Left ventricle myocardium inferior (tissue), 1 donor: ENCODE results near the gene ITIH2. TPM values are rescaled to one million over a fixed set of nuclear protein-coding genes. Genes with fewer than 3 reads are reported as not detected.
"Not testable (repeated sequence)": the region's sequence is repeated elsewhere in the genome, so short reads cannot be mapped to it uniquely, and the experiment has no call there.

Experiments
- DNase-seq: peaks from one replicate; pipeline ENCODE4 v3.0.0-alpha.2; 2020
- H3K27ac ChIP-seq: fragments of 200-600 bp; replicated peaks from 2 replicates; pipeline ENCODE4 v1.8.0; 2021
- H3K27me3 ChIP-seq: fragments of 200-600 bp; 2 replicates; pipeline ENCODE4 v1.8.0; 2021; ENCODE audit warnings: low read depth
- H3K36me3 ChIP-seq: fragments of 200-600 bp; 2 replicates; pipeline ENCODE4 v1.8.0; 2021
- H3K4me1 ChIP-seq: fragments of 200-600 bp; 2 replicates; pipeline ENCODE4 v1.8.0; 2021
- H3K4me3 ChIP-seq: fragments of 200-600 bp; 2 replicates; pipeline ENCODE4 v1.8.0; 2021; ENCODE audit warnings: mild to moderate bottlenecking, moderate library complexity
- H3K9me3 ChIP-seq: fragments of 200-600 bp; replicated peaks from 2 replicates; pipeline ENCODE4 v1.8.0; 2021
- CTCF ChIP-seq: fragments of 200-600 bp; IDR thresholded peaks from 2 replicates; pipeline ENCODE4 v1.8.0; 2021; ENCODE audit warnings: antibody characterized with exemption, mild to moderate bottlenecking, borderline replicate concordance
- intact Hi-C: fragments of 100-400 bp; cut with micrococcal nuclease; formaldehyde crosslinking; loops from one replicate; pipeline ENCODE4 v1.11.0; 2022
- total RNA-seq: library from RNA; stranded (reverse); fragmentation: NEBNext Ultra II Directional; extraction: Animal tissue kit (Norgen Biotek cat#: 25700); gene quantifications from one replicate; pipeline ENCODE4 v1.2.1, GENCODE V29; 2021
- donor health status: DM: no; HTN: yes; CAD: no; lungs with severe emphysema.

ITIH2 gene
- total RNA-seq, 1 donor from 2014 or later = not detected

- TF ChIP-seq CTCF = no peak
- no peak overlapping the region for H3K4me3 ChIP-seq
- intact Hi-C loops = no loop called here
Measured at GRCh38 chr10:7708832-7709231, 5.7 kb downstream of the ITIH2 start.

GRCh38 chr10:7710446-7710845, 7.3 kb downstream of the ITIH2 start:
- Histone ChIP-seq H3K4me3 (no peak overlapping the region), H3K27me3 (peaks cover 20% of the 10 kb centered on the region), H3K36me3 (no peaks in the 10 kb centered on the region), H3K27ac (no peak overlapping the region), H3K4me1 (no peaks in the 10 kb centered on the region), H3K9me3 (no peaks in the 10 kb centered on the region)
- no peak for TF ChIP-seq CTCF
- DNase-seq = no peak
- intact Hi-C loops = no loop called here

More at GRCh38 chr10:7708832-7709231, 5.7 kb downstream of the ITIH2 start:
- no peak for DNase-seq
- Histone ChIP-seq H3K9me3 (no peaks in the 10 kb centered on the region), H3K36me3 (no peaks in the 10 kb centered on the region), H3K27me3 (peaks cover 34% of the 10 kb centered on the region), H3K4me1 (no peaks in the 10 kb centered on the region), H3K27ac (no peak overlapping the region)

- H3K9me3 ChIP-seq, DNase-seq, H3K36me3 ChIP-seq, intact Hi-C loops, H3K4me1 ChIP-seq, H3K4me3 ChIP-seq, H3K27ac ChIP-seq: not testable (repeated sequence)
- H3K27me3 ChIP-seq = peaks cover 14% of the 10 kb centered on the region
Measured at GRCh38 chr10:7711075-7711474, 8.0 kb downstream of the ITIH2 start.

DNA sequence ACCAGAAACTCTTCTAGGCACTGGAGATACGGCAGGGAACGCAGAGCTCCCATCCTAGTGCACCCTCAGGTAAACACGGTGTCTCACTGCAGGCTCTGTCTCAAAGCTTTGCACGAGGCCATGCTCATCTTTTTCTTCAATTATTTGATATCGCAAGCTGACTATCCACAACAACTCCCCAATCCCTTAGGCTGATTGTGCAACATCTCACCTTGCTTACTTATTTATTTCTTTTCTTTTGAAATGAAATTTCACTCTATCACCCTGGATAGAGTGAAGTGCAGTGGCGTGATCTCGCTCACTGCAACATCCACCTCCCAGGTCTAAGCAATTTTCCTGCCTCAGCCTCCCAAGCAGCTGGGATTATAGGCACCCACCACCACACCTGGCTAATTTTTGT, 12.4 kb downstream of the ITIH2 start:
- peaks cover 6% of the 10 kb centered on the region for H3K27me3 ChIP-seq
- H3K4me3 ChIP-seq = no peak overlapping the region
- intact Hi-C loops = no loop called here
- no peaks in the 10 kb centered on the region for H3K4me1 ChIP-seq
- H3K27ac ChIP-seq = no peak overlapping the region
- DNase-seq = no peak
- no peaks in the 10 kb centered on the region for H3K36me3 ChIP-seq
- no peaks in the 10 kb centered on the region for H3K9me3 ChIP-seq
- TF ChIP-seq CTCF = no peak

GRCh38 chr10:7717767-7718166, 14.7 kb downstream of the ITIH2 start:
- peaks cover 6% of the 10 kb centered on the region for H3K27me3 ChIP-seq
- H3K36me3 ChIP-seq = no peaks in the 10 kb centered on the region
- H3K27ac ChIP-seq = no peak overlapping the region
- intact Hi-C loops = no loop called here
- TF ChIP-seq CTCF = no peak
- no peak overlapping the region for H3K4me3 ChIP-seq
- no peaks in the 10 kb centered on the region for H3K9me3 ChIP-seq
- no peaks in the 10 kb centered on the region for H3K4me1 ChIP-seq
- DNase-seq = no peak

DNA sequence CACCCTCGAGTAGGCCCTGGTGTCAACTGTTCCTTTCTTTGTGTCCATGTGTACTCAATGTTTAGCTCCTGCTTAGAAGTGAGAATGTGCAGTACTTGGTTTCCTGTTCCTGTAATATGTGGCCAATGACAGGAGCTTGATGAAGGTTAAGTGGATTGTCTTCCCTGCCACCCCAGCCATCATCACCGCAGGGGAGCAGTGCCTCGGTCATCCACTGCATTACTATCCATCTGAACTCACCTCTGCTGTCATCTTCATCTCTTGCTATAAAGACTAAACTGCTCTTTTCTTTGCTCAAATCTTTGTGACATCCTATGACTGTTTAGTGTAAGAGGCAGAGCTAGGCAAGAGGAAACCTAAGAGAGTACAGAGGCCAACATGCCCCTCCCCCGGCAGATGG, 15.6 kb downstream of the ITIH2 start:
- DNase-seq = no peak
- Histone ChIP-seq H3K36me3 (no peaks in the 10 kb centered on the region), H3K4me3 (no peak overlapping the region), H3K27ac (no peak overlapping the region), H3K27me3 (peaks cover 6% of the 10 kb centered on the region), H3K9me3 (no peaks in the 10 kb centered on the region), H3K4me1 (no peaks in the 10 kb centered on the region)
- no peak for TF ChIP-seq CTCF
- intact Hi-C loops = no loop called here
